Upper lobe of right lung (tissue), 1 donor: ENCODE measurements around the gene CIAO1. TPM values are rescaled to one million over a fixed set of nuclear protein-coding genes. Genes with fewer than 3 reads are reported as not detected.
A peak's percentile ranks its signal among the peaks of the same experiment; 100 is the strongest.
"Not testable (repeated sequence)": the region's sequence is repeated elsewhere in the genome, so short reads cannot be mapped to it uniquely, and the experiment has no call there.

Source experiments
- ATAC-seq: fragments of 200-7000 bp; cut with Tn5 transposase; one replicate; pipeline ENCODE4 v1.9.1; 2020; ENCODE audit warnings: mild to moderate bottlenecking, moderate library complexity
- DNase-seq: peaks from one replicate; pipeline ENCODE4 v3.0.0-alpha.2; 2020
- H3K27ac ChIP-seq: fragments of 200-600 bp; one replicate; pipeline ENCODE4 v1.8.0; 2022
- H3K27me3 ChIP-seq: fragments of 200-600 bp; one replicate; pipeline ENCODE4 v1.8.0; 2022; ENCODE audit warnings: mild to moderate bottlenecking
- H3K36me3 ChIP-seq: fragments of 200-600 bp; one replicate; pipeline ENCODE4 v1.8.0; 2022
- H3K4me1 ChIP-seq: fragments of 200-600 bp; one replicate; pipeline ENCODE4 v1.8.0; 2022
- H3K4me3 ChIP-seq: fragments of 200-600 bp; one replicate; pipeline ENCODE4 v1.8.0; 2022; ENCODE audit warnings: mild to moderate bottlenecking
- H3K9me3 ChIP-seq: fragments of 200-600 bp; one replicate; pipeline ENCODE4 v1.8.0; 2022
- intact Hi-C: fragments of 100-400 bp; cut with DNase I; formaldehyde crosslinking; loops from one replicate; pipeline ENCODE4 v1.11.0; 2022
- total RNA-seq: library from RNA; stranded (reverse); fragmentation: NEBNext Ultra II Directional; extraction: Animal tissue kit (Norgen Biotek cat#: 25700); gene quantifications from one replicate; pipeline ENCODE4 v1.2.1, GENCODE V29; 2021
- TF ChIP-seq, protein P1 (sequence below): fragments of 200-600 bp; IDR thresholded peaks from one replicate; pipeline ENCODE4 v1.8.0; 2022; ENCODE audit warnings: antibody characterized with exemption
- donor health status: DM: no; HTN: yes; CAD: no; lungs with severe emphysema.

The CIAO1 gene
- total RNA-seq, 1 donor from 2014 or later, result 61.7 TPM

DNA sequence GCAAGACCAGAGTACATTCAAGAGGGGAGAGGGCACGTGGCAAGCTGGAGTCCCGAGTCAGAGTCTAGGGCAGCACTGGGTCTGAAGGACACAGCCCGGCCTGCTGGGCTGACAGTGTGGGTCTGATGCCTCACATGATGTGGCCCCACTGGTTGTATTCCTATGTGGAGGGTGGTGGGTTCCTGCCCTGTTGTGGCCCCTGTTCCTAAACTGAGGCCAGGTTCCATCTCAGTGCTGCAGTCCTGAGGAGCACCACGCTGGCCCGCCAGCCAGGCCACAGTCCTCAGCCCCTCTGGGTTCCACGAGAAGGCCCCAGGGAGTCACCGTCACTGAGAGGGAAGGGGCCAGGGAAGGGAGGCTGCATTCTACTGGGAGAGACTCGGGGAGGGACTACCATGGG lies 13.5 kb upstream of the CIAO1 start:
- ATAC-seq, result no peak
- intact Hi-C loops, result no loop called here
- H3K4me1 ChIP-seq, result peaks cover 43% of the 10 kb centered on the region
- no peaks in the 10 kb centered on the region for H3K27me3 ChIP-seq
- H3K36me3 ChIP-seq, result peaks cover 55% of the 10 kb centered on the region
- no peaks in the 10 kb centered on the region for H3K9me3 ChIP-seq
- TF ChIP-seq, protein P1, sequence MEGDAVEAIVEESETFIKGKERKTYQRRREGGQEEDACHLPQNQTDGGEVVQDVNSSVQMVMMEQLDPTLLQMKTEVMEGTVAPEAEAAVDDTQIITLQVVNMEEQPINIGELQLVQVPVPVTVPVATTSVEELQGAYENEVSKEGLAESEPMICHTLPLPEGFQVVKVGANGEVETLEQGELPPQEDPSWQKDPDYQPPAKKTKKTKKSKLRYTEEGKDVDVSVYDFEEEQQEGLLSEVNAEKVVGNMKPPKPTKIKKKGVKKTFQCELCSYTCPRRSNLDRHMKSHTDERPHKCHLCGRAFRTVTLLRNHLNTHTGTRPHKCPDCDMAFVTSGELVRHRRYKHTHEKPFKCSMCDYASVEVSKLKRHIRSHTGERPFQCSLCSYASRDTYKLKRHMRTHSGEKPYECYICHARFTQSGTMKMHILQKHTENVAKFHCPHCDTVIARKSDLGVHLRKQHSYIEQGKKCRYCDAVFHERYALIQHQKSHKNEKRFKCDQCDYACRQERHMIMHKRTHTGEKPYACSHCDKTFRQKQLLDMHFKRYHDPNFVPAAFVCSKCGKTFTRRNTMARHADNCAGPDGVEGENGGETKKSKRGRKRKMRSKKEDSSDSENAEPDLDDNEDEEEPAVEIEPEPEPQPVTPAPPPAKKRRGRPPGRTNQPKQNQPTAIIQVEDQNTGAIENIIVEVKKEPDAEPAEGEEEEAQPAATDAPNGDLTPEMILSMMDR, result no peak
- no peak for DNase-seq
- H3K27ac ChIP-seq, result no peak overlapping the region
- no peak overlapping the region for H3K4me3 ChIP-seq

DNA sequence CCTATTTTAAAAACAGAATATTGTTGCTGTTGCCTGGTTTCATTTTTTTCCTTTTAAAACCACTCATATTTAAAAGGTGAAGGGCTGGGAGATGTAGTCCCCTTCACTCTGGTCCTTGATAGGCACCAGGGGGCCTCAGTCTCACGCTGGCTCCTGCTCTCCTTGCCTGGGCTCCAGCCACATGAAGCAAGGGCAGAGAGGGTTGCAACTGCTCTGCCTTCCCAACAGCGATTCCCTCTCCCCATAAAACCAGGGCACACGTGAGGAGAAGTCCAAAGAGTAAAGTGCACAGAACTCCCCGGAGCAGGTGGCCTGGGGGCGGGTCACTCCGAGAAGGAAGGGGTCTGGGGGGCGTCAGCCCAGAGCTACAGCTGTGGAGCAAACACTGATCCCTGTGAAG lies 13.0 kb upstream of the CIAO1 start:
- Histone ChIP-seq H3K4me3 (no peak overlapping the region), H3K27me3 (no peaks in the 10 kb centered on the region), H3K4me1 (peaks cover 47% of the 10 kb centered on the region), H3K27ac (no peak overlapping the region), H3K9me3 (no peaks in the 10 kb centered on the region), H3K36me3 (peaks cover 55% of the 10 kb centered on the region)
- intact Hi-C loops, result no loop called here
- DNase-seq, result no peak
- ATAC-seq, result no peak
- TF ChIP-seq, protein P1, result no peak

DNA sequence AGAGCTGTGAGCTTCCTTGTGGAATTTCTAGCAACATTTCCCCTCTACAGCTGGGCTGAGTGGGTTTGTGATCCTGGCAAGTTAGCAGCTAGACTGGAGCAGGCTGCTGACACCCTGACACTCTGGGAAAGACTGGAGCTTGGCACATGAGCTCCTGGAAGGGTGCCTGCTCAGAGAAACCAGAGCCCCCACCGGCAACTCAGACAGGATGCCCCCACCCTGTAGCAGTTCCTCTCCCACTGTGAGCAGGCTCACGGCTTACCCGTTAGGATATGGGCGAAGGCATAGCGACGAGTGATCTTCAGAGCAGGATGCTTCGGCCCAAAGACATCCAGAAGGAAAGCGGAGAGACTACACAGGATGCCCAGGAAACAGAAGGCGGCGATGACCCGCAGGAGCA lies 11.5 kb upstream of the CIAO1 start:
- TF ChIP-seq, protein P1, result no peak
- Histone ChIP-seq H3K9me3 (no peaks in the 10 kb centered on the region), H3K4me3 (no peak overlapping the region), H3K27me3 (no peaks in the 10 kb centered on the region), H3K36me3 (peaks cover 67% of the 10 kb centered on the region), H3K27ac (peak overlapping the region; percentile 38), H3K4me1 (peaks cover 62% of the 10 kb centered on the region)
- DNase-seq, result no peak
- intact Hi-C loops, result no loop called here
- peak; percentile 12 for ATAC-seq

DNA sequence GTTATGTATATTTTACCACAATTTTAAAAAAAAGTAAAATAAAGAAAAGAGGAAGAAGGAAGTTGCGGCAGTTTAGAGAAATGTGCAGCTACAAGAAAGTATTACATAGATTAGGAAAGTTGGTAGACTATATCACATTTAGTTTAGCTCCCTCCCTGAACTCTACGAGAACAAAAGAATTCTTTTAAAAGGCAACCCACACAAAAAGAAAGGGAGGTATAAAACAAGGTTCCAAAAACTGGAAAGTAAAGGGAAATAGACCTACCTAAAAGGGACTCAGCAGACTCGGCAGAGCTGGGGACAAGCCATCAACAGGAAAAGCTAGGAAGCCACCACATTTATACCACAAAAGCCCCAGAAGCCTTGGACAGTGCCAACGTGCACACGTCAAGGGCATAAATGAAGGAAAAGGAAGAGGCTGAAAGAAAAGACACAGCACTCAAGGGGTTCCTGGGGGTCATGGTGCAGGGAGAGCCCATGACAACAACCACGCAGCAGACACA lies 9.4 kb upstream of the CIAO1 start:
- Histone ChIP-seq H3K4me3 (no peak overlapping the region), H3K36me3 (peaks cover 68% of the 10 kb centered on the region), H3K4me1 (peaks cover 66% of the 10 kb centered on the region), H3K9me3 (no peaks in the 10 kb centered on the region), H3K27ac (peak overlapping the region; percentile 80), H3K27me3 (no peaks in the 10 kb centered on the region)
- intact Hi-C loops, result no loop called here
- TF ChIP-seq, protein P1, result no peak
- DNase-seq (no peak), ATAC-seq (no peak)

DNA sequence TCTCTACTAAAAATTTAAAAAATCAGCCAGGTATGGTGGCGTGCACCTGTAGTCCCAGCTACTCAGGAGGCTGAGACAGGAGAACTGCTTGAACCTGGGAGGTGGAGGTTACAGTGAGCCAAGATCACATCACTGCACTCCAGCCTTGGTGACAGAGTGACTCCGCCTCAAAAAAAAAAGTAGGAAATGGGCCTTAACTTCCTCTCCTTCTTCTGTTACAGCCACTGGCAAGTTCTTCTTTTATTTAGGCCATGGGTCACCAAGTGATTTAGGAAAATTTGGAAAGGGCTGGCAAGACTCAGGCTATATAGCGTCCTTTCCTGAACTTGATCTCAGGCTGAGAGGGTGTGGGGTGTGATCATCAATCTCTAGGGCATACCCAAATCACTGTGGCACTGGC lies 8.3 kb upstream of the CIAO1 start:
- H3K27me3 ChIP-seq, H3K4me3 ChIP-seq, H3K9me3 ChIP-seq, DNase-seq, intact Hi-C loops: not testable (repeated sequence)
- peaks cover 67% of the 10 kb centered on the region for H3K36me3 ChIP-seq
- peak overlapping the region; percentile 80 for H3K27ac ChIP-seq
- ATAC-seq, result peak; percentile 48
- H3K4me1 ChIP-seq, result peaks cover 63% of the 10 kb centered on the region

DNA sequence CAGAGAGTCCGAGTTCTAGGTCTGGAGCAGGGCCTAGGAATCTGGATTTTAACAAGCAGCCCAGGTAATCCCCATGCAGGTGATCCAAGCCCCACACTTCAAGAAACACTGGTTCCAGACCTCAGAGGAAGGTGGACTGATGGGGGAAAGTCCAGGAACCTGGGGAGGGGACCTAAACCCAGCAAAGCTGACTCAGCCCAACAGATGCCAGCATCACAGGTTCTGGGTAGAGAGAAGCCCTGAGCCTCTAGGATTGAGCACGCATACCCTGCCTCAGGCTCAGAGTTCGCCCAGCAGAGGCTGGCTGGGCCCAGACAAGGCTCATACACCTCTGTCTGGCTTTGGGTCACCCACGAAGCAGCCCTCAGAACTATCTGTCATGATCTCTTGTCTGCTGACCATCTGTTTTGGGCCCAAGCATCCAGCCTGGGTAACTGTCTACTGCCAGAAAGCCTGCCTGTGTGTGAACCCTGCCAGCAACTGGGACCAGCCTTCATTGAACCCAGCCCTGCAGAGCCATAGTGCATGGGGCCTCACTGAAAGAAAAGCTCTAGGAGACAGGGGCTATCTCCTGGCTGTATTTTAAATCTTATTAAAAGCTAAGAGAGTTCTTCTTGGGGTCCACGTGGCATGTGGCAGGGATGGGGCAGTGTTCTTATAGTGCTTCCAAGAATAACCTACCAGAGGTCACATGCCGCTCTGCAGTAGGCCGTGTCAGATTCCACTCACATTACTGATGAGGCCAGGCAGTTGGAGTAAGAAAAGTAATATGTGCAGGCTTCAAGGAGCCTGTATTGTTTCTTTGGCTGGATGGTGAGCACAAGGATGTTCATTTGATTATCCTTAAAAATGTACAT lies 7.6 kb upstream of the CIAO1 start:
- peaks cover 67% of the 10 kb centered on the region for H3K36me3 ChIP-seq

More for the DNA sequence above, 7.6 kb upstream of the CIAO1 start:
- intact Hi-C loops, result no loop called here
- Histone ChIP-seq H3K4me3 (no peak overlapping the region), H3K9me3 (no peaks in the 10 kb centered on the region), H3K27me3 (no peaks in the 10 kb centered on the region), H3K27ac (peak overlapping the region; percentile 80), H3K4me1 (peaks cover 63% of the 10 kb centered on the region)
- DNase-seq (no peak), ATAC-seq (no peak)
- TF ChIP-seq, protein P1, result no peak
